ENCODE measurements around the gene RAB40A. TPM values are rescaled to one million over a fixed set of nuclear protein-coding genes. Genes with fewer than 3 reads are reported as not detected.

Gene RAB40A, protein sequence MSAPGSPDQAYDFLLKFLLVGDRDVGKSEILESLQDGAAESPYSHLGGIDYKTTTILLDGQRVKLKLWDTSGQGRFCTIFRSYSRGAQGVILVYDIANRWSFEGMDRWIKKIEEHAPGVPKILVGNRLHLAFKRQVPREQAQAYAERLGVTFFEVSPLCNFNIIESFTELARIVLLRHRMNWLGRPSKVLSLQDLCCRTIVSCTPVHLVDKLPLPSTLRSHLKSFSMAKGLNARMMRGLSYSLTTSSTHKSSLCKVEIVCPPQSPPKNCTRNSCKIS
- total RNA-seq, result 0.37 and 0.39 TPM in 2 replicates

DNA sequence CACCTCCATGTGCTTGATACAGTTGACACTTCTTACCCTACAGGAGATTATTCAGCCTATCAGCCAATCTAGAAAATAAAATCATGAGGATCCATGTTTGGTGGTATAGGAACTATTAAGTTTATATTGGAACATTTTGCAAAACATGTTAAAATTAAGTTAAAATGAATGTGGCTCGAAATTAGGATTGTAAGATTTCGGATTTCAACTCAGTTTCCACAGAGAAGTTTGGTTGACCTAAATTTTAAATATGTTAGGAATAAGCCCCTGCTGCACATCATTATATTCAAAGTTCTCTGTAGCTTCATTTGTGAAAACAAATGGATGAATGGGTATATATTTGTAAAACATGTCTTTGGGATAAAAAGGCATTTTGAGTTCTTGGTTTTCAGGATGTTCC, at the start of gene RAB40A:
Gene RAB40A (minus strand): TSS at position 101 of the 400 bp plus-strand sequence. CDS start 18,733 bp downstream, outside the sequence.

Other genes starting within 250 kb of the RAB40A start
- under 0.01 TPM in 1 of 2 replicates, not detected in the other for gene TCEAL5, start 242.7 kb downstream of the RAB40A start, total RNA-seq
- gene BEX2, start 208.5 kb downstream of the RAB40A start, total RNA-seq, result 0.20 and 0.73 TPM in 2 replicates
- 22.8 and 26.2 TPM in 2 replicates for gene TCEAL7, start 189.2 kb downstream of the RAB40A start, total RNA-seq
- gene TCEAL9, start 163.0 kb downstream of the RAB40A start, total RNA-seq, result 60.3 and 67.8 TPM in 2 replicates
- 120 and 159 TPM in 2 replicates for gene BEX3, start 143.0 kb downstream of the RAB40A start, total RNA-seq
- 20.9 and 25.4 TPM in 2 replicates for gene TCEAL4, start 66.0 kb upstream of the RAB40A start, total RNA-seq
- gene TCEAL3, start 88.5 kb upstream of the RAB40A start, total RNA-seq, result 4.0 and 5.5 TPM in 2 replicates
- 12.1 and 18.7 TPM in 2 replicates for gene TCEAL1, start 109.5 kb upstream of the RAB40A start, total RNA-seq
- 503 and 616 TPM in 2 replicates for gene MORF4L2, start 167.2 kb upstream of the RAB40A start, total RNA-seq
- gene TMEM31, start 191.4 kb upstream of the RAB40A start, total RNA-seq, result 0.73 TPM in 1 of 2 replicates, not detected in the other

Measured in subcutaneous preadipocyte (primary cell).